LHCN-M2 (cell line): ENCODE data around the gene SMIM9. TPM values are rescaled to one million over a fixed set of nuclear protein-coding genes. Genes with fewer than 3 reads are reported as not detected.
"Not testable (repeated sequence)": the region's sequence is repeated elsewhere in the genome, so short reads cannot be mapped to it uniquely, and the experiment has no call there.

Source experiments
- DNase-seq: peaks from one replicate; pipeline ENCODE4 v3.0.0-alpha.2; 2012; ENCODE audit warnings: low read depth
- polyA plus RNA-seq: library from polyadenylated mRNA; unstranded; fragments of >200 nt; gene quantifications from one replicate; pipeline ENCODE4 v1.2.1, GENCODE V29; 2012; ENCODE audit warnings: missing spikeins
- total RNA-seq: library from RNA; depleted of rRNA; stranded (reverse); fragments of >200 nt; gene quantifications from 2 replicates; pipeline ENCODE4 v1.2.3, GENCODE V29; 2014; rRNA removed

Gene SMIM9
- total RNA-seq: not detected in 2 replicates
- polyA plus RNA-seq: not detected

DNA sequence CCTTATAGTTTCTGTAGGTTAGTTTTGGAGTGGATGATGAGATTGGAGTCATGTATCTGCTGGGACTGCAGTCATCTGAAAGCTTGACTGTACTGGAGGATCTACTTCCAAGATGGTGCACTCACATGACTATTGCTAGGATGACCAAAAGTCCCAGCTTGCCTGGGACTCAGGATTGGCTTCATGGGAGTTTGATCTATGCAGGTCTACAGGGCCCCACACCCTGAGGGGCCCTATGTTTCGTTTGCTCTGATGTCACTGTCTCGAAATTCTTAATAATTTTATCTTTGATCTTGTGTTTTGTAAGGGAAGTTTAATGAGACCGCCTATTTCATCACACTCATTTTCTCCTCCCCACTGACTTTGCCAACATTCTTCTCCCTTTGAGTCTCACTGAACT lies at the start of gene SMIM9:
TSS of gene SMIM9 (minus strand) at position 101 of the 400 bp plus-strand sequence. CDS start 3,806 bp downstream, outside the sequence.
- no peak for DNase-seq

DNA sequence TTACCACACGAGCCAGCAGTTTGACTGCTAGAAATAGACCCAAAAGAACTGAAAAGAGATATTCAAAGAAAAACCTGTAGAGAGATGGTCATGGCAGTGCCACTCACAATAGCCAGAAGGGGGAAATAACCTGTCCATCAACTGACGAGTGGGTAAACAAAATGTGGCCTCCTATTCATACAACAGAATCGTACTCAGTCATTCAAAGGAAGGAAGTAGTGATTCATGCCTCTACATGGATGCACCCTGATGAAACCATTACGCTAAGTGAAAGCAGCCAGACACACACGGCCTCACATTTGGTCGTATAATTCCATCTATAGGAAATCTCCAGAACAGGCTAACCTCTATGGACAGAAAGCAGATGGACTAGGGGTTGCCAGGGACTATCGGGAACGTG lies 49.6 kb upstream of the SMIM9 start:
- DNase-seq: not testable (repeated sequence)

DNA sequence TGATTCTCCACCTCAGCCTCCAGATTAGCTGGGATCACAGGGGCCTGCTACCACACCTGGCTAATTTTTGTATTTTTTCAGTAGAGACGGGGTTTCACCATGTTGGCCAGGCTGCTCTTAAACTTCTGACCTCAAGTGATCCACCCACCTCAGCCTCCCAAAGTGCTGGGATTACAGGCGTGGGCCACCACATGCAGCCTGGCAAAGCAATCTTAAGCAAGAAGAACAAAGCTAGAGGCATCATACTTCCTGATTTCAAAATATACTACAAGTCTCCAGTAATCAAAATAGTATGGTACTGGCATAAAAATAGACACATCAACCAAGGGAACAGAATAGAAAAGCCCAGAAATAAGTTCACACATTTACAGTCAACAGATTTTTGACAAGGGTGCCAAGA lies 38.9 kb upstream of the SMIM9 start:
- DNase-seq: no peak

DNA sequence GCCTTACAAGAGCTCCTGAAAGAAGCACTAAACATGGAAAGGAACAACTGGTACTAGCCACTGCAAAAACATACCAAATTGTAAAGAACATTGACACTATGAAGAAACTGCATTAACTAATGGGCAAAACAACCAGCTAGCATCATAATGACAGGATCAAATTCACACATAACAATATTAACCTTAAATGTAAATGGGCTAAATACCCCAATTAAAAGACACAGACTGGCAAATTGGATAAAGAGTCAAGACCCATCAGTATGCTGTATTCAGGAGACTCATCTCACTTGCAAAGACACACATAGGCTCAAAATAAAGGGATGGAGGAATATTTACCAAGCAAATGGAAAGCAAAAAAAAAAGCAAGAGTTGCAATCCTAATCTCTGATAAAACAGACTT lies 34.1 kb upstream of the SMIM9 start:
- not testable (repeated sequence) for DNase-seq

DNA sequence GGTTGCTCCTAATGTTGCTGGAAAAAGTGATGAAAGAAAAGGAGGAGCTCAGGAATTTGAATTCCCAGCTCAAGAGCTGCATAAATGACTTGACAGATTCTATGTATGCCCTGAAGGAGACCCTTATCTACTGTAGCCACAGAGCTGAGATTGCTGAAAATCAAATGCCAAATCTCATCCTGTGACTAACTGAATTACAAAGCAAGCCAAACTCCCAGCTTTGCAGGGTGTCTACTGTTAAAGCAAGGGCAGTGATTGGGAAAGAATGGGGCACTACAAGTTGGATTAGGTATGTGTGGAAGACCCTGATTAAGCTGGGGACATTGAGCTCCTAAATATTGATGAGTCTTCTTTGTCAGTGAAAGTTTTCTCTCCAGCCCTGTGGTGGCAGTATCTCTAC lies 20.8 kb upstream of the SMIM9 start:
- no peak for DNase-seq

DNA sequence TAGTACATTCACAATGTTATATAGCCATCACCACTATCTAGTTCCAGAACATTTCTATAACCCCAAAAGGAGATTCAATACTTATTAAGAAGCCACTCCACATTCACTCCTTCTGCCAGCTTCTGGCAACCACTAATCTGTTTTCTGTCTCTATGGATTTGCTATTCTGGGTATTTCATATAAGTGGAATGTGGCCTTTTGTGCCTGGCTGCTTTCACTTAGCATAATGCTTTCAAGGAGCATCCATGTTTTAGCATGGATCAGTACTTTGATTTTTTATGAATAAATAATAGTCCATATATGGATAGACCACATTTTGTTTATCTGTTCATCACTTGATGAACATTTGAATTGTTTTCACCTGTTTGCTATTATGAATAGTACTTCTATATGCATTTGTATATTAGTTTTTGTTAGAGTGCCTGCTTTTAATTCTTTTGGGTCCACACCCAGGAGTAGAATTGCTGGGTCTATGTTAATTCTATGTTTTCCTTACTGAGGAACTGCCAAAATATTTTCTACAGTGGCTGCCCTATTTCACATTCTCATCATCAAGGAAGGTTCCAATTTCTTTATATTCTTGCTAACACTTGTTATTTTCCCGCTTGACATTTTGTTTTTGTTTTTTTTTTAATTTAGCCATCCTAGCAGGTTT lies 16.6 kb upstream of the SMIM9 start:
- DNase-seq: no peak

DNA sequence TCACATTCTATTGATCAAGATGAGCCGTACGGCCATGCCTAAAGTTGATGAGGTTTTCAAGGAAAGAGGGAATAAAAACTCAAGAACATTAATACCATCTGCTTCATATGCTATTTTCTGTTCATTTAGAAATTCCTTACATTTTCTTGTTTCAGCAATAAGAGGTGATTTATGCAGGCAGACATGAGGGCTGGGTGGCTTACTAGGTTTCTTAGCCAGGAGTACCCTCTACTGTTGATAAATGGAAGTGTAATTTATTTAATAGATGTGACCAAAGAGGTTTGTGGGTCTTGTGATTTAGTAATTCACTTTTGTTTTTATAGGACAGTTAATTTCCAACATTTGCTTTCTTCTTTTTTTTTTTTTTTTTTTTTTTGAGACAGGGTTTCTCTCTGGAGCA lies 6.4 kb upstream of the SMIM9 start:
- DNase-seq: peak; percentile 38

DNA sequence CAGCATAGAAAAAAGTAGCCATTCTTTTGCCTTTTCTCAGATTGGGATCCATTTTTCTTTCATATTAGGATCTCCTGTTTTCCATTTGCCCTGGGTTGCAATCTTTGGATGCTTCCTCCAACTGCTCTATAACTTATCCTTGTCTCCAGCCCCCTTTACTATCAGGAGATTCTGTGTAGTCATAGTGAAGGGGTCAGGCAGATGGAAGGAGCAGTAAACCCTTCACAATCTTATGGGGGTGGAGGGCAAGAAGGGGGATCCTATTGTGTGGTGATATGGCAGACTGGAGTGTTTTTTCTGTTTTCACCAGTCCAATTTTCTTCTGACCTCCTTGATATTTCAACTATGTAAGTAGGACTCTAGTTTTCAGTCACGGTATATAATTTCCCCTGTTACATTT lies 1.7 kb upstream of the SMIM9 start:
- DNase-seq: no peak

DNA sequence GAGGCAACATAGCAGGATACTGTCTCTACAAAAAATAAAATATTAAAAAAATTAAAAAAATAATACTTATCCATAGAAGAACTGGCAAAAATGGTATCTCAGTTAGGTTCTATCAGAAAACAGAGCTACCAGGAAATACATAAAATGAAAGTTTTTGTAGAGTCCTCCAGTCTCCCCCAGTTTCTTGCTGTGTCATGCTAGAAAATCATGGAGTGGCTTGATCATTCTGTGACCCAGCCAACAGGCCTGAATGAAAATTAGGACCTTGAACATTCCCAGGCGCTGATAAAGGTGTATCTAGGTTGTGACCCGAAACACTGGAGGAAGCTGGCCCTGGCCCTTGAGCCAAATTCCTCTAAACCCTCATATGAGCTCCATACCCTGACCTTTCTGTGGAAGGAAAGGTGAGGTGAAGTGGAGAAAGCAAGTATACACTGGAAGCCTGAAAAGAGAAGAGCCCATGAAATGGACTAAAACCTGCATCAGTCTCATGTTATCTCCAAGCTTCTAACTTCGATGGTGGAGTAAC lies 652 bp downstream of the SMIM9 start:
- DNase-seq: no peak

DNA sequence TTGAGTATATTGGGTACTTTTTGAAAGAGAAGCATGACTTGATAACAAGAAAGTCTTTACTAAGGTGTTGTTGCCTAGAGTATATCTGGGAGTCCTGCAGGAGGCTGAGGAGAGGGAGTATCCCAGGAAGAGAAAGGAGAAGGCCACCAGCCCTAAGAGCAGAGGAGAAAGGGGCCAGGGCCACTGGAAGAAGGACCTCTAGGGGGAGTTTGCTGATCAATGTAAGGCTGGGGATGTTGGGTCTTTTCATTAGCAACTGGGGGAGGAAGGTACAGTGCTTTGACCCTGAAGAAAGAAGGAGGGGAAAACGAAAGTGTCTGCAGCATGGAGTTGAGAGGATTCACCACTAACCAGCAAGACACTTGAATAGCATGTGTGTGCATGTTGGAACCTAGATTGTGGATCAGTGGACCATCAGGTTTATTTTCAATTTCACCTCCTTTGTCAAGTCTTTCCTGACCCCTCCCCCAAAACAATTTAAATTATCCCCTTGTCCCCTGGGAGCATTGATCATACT lies 4.5 kb downstream of the SMIM9 start:
- DNase-seq: no peak

DNA sequence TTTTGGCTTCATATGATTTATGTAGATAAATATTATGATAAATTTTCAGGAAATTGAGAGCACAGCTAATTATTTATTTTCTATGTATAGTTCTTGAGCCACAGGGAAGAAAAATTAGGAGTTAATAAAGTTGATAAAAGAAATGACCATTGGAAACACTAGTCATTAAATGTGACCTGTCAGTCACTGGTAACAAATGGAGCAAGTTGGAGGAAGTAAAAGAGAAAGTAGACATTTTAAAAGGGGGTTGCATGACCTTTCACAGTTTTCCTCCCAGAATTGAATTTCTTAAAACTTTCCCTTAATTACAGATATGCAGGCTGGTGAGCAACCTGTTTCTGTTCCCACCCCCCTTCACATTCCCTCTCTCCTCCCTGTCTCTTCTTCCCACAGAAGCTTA lies 5.3 kb downstream of the SMIM9 start:
- no peak for DNase-seq

DNA sequence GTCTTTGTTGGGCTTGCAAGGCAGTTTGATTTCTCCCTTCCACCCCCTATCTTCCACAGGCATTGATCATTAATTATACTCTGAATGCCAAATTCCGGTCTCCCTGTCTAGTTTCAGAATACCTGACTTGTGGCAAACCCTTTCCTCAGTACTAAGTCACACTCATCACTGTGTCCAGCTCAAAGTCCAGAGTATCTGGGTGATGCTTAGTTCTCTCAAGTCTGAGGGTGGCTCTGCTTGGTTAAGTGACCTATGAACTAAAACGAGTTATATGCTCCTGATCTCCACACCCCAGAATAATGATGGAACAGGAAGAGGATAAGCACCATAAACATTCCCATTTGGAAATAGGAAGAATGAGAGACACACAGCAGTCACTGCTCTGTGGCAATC lies 6.5 kb downstream of the SMIM9 start:
- no peak for DNase-seq

DNA sequence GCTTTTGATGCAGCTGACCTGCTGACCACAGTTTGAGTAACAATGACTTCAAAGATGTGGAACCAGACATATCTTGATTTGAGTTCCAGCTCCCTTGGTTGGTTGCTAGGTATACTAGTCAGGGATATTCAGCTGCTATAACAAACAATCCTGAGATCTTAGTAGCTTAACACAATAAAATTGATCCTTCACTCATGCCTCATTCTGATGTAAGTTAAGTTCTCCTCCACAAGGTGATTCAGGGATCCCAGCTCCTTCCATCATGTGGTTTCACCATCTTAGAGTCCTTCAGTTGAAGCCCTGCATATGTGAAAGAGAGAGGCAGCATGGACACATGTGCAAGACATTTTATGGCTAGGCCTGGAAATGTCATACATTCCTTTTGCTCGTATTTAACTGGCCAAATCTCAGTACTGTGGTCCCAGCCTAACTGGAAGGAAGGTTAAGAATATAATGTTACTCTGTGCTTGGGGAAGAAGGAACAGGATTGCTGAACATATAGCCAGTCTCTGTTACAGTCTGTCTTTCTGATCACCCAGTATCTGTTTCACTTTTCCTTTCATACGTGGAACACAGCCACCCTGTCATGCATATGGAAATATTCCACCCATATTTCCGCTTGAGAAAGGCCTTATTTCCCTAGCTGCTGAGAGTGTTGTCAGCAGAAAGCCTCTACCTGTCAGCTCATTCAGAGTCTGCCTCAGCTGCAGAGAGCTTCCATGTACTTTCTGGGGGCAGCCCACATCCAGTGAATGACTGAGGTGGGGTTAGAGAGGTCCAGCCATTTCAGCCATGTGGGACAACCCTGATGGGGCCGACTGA lies 7.1 kb downstream of the SMIM9 start:
- DNase-seq: no peak

DNA sequence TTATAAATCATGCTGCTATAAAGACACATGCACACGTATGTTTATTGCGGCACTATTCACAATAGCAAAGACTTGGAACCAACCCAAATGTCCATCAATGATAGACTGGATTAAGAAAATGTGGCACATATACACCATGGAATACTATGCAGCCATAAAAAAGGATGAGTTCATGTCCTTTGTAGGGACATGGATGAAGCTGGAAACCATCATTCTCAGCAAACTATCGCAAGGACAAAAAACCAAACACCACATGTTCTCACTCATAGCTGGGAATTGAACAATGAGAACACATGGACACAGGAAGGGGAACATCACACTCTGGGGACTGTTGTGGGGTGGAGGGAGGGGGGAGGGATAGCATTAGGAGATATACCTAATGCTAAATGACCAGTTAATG lies 8.9 kb downstream of the SMIM9 start:
- DNase-seq: not testable (repeated sequence)

DNA sequence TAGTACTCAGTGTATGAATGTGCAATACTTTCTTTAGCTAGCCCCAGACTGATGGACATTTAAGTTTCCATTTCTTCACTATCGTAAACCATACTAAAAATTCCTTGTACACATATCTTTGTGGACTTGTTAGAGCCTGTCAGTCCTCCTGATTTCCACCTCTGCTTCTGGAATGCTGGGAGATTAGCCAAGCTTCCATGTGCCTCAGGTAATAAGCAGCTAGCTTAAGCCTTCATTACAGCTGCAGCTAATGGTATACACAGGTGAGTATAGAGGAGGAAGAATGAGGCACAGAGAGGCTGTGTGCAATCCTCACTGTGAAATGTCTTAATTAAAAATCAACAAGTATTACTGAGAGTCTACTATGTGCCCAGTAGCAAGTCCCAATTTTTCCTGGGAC lies 9.8 kb downstream of the SMIM9 start:
- no peak for DNase-seq

DNA sequence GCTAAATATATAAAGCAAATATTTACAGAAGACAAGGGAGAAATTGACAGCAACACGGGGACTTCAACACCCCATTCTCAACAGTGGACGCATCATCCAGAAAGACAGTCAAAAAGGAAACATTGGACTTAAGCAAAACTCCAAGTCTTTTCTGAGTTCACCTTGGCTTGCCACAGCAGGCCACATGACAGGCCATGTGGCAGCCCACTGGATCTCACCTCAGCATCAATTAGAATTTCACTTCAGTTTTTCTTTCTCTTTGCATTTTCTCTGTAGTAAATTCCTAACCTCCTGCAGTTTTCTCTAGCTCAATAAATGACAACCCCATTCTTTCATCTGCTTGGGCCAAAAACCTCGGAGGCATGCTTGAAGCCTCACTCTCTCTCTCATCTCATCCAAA lies 12.4 kb downstream of the SMIM9 start:
- DNase-seq: no peak

DNA sequence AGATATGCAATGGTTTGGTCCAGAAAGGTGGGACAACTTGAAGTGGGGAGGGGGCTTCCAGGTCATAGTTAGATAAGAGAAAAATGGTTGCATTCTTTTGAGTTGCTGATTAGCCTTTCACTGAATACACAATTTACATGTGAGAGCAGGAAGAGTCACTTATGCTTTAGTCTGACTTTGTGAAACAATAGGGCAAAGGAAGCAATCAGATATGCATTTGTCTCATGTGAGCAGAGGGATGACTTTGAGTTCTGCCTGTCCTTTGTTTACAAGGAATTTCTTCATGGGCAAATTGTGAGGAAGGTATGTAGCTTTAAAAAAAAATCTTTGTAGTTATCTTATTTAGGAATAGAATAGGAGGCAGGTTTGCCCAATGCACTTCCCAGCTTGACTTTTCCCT lies 12.9 kb downstream of the SMIM9 start:
- no peak for DNase-seq

DNA sequence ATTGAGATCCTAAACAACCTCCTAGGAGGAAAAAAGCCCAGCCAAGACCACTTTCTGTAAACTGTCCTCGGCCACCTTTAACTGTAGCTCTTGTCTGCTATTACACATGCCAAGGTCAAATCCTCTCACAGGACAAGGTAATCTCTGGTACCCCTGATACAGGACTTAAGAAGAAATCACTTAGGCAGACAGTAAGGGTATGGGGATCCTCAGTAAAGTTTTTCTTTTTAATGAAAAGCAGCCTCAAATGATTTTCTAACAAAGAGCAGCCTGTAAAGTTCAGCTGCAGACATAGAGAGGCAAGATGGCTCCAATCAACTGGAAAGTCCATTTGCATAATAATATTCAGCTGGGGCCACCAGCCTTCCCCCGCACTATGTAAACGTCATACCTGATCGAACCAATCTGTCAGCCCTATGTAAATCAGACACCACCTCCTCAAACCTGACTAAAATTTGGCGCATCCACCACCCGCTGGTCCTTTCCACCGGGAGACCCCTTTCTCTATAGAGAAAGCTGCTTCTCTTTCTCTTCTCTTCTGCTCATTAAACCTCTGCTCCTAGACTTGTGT lies 14.6 kb downstream of the SMIM9 start:
- no peak for DNase-seq

DNA sequence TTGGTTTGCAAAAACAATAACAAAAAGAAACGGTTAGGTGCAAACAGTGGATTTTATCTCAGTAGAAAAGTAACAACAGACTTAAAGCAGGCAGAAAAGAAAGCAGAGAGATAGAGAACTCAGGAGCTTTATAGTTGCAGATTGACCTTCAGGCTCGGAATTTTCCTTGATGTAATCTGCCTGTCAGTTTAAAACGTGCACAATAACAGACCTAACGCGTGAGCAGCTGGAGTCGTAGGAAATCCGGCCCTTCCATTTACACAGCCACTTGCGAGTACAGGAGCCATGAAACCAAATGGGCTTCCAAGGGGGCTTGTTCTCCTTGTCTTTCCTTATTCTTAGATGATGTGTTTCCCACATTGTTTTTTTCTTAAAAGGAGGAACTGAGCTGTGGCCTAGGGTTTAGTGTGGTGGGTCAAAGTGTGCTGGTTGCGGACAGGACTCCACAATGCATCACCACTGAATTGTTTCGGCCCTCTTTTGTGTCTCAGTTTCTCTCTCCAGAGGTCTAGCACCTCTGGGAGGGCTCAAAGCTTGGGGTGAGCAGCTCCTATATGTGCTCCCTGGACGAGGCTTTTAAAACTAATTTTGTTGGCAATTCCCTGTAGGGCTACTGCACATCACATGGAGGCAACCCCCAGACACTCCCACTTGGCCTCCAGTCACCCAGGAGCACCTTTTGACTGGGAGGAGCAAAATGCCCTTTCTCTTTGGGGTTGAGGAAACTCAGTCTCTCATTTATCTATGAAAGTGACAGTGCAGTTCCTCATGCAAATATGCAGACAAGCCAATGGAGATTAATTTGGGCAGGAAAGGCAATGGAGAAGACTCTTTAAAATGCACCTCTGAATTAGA lies 15.3 kb downstream of the SMIM9 start:
- no peak for DNase-seq

DNA sequence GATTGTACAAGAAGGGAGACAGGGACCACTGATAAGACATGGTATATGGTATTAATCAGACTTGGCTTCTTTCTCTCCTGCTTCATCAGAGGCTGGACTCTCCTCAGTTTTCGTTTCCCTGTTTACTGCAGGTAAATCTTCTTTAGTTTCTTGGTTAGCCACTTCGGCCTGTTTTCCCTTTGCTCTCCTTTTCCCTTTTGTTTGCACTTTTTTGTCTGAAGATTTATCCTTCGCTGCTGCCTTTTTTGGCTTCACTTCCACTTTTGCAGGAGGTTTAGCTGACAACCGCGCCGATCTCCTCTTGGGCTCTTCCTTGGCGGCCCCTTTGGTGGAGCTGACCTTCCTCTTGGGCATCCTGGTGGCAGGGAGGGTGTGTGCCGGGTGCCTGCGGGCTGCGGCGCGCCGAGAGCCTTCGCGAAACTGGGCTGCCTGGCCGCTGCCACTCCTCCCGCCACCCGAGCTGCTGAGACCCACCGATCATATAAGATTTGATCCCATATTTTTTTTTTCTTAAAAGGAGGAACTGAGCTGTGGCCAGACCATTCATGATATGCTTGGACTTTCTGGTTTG lies 17.3 kb downstream of the SMIM9 start:
- not testable (repeated sequence) for DNase-seq

DNA sequence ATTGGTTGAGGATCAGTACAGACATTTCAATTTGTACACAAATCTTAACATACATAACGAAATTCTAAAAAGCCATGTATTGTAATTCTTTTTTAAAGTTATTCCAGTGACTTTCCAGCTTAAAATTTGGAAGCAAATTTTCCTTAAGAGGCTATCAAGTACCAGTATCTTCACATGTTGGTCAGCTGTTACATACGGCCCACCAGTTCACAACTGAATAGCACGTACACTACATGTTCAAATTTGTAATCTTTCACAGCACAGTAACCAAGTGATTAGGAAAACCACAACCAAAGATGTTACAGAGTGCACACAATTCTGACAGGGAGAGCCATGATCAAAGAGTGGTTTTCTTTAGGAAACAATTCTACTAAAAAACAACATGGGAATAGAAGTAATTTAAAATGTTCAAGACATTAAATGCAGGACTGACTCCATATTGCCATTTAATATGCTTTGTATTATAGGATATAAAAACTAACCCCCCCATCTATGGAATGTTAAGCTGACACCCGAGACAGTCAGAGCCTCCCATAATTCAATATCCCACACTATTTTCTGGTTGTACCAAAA lies 18.1 kb downstream of the SMIM9 start:
- not testable (repeated sequence) for DNase-seq
